Activated CD8-positive, alpha-beta memory T cell treated with anti-CD3 and anti-CD28 coated beads, Interleukin-2, amount 50 U/mL, for 24 hours (primary cell): ENCODE measurements around the gene NRIP1.

ENCODE experiments used
- DNase-seq: peaks from one replicate; pipeline ENCODE4 v3.0.0-alpha.2; 2020; ENCODE audit errors: extremely low read depth

Gene NRIP1

GRCh38 chr21:15007716-15008296 is 57.0 kb downstream of the NRIP1 start:
- DNase-seq: no peak

- DNase-seq: no peak
Measured at GRCh38 chr21:15006594-15007230, 58.1 kb downstream of the NRIP1 start.

GRCh38 chr21:15005391-15005790 is 59.4 kb downstream of the NRIP1 start:
- no peak for DNase-seq

- no peak for DNase-seq
Measured at GRCh38 chr21:15004721-15005370, 60.0 kb downstream of the NRIP1 start.

- DNase-seq: no peak
Measured at GRCh38 chr21:15003463-15004135, 61.2 kb downstream of the NRIP1 start.

GRCh38 chr21:15001857-15002606 is 62.8 kb downstream of the NRIP1 start:
- no peak for DNase-seq

- no peak for DNase-seq
Measured at GRCh38 chr21:15001113-15001512, 63.7 kb downstream of the NRIP1 start.

GRCh38 chr21:15000081-15000480 is 64.7 kb downstream of the NRIP1 start:
- no peak for DNase-seq

- no peak for DNase-seq
Measured at GRCh38 chr21:14998784-14999183, 66.0 kb downstream of the NRIP1 start.

GRCh38 chr21:14998336-14998735 is 66.5 kb downstream of the NRIP1 start:
- DNase-seq: no peak

GRCh38 chr21:14995695-14996490 is 68.9 kb downstream of the NRIP1 start:
- DNase-seq: no peak

- DNase-seq: no peak
Measured at GRCh38 chr21:14995226-14995625, 69.6 kb downstream of the NRIP1 start.

GRCh38 chr21:14993115-14993514 is 71.7 kb downstream of the NRIP1 start:
- DNase-seq: no peak

- no peak for DNase-seq
Measured at GRCh38 chr21:14991957-14992356, 72.8 kb downstream of the NRIP1 start.

GRCh38 chr21:14989359-14989758 is 75.4 kb downstream of the NRIP1 start:
- no peak for DNase-seq

- no peak for DNase-seq
Measured at GRCh38 chr21:14988760-14989159, 76.0 kb downstream of the NRIP1 start.

- DNase-seq: no peak
Measured at GRCh38 chr21:14987370-14988170, 77.2 kb downstream of the NRIP1 start.

- DNase-seq: no peak
Measured at GRCh38 chr21:14985306-14985705, 79.5 kb downstream of the NRIP1 start.

GRCh38 chr21:14982336-14982735 is 82.5 kb downstream of the NRIP1 start:
- no peak for DNase-seq

- no peak for DNase-seq
Measured at GRCh38 chr21:14981246-14981645, 83.6 kb downstream of the NRIP1 start.
